Endothelial cell of umbilical vein (primary cell): ENCODE measurements around the gene CTSD.

Experiments
- EZH2 ChIP-seq: IDR thresholded peaks from 2 replicates; pipeline ENCODE4 v1.6.1; 2012; ENCODE audit warnings: borderline replicate concordance, low read depth, mild to moderate bottlenecking, moderate library complexity, low read length, inconsistent platforms; ENCODE audit not compliant: severe bottlenecking
- JUN ChIP-seq: IDR thresholded peaks from 2 replicates; pipeline ENCODE4 v1.6.1; 2011; ENCODE audit warnings: borderline replicate concordance, low read depth; ENCODE audit not compliant: insufficient read length, insufficient read depth
- POLR2A ChIP-seq: IDR thresholded peaks from 2 replicates; pipeline ENCODE4 v1.6.1; 2012; ENCODE audit warnings: low read depth, mild to moderate bottlenecking, control low read depth, low read length
- POLR2AphosphoS5 ChIP-seq: IDR thresholded peaks from 2 replicates; pipeline ENCODE4 v1.6.1; 2012; ENCODE audit warnings: low read depth, mild to moderate bottlenecking, control low read depth, low read length, moderate library complexity; ENCODE audit not compliant: insufficient read depth
- TF ChIP-seq, protein P1 (sequence below), 2 donors: IDR thresholded peaks; 1 replicate in 1 of 2; 2 replicates in 1 of 2; pipeline ENCODE4 v1.5.1; 2011; ENCODE audit warnings: low read length in 2 of 2, mild to moderate bottlenecking in 2 of 2, moderate library complexity in 2 of 2, control low read depth in 1 of 2, inconsistent platforms in 1 of 2, low read depth in 1 of 2; ENCODE audit not compliant: insufficient read depth in 1 of 2; ENCODE audit errors: extremely low read depth in 1 of 2
- TF ChIP-seq, protein P2 (sequence below): IDR thresholded peaks from 2 replicates; pipeline ENCODE4 v1.6.1; 2011; ENCODE audit not compliant: insufficient read depth, insufficient read length

DNA sequence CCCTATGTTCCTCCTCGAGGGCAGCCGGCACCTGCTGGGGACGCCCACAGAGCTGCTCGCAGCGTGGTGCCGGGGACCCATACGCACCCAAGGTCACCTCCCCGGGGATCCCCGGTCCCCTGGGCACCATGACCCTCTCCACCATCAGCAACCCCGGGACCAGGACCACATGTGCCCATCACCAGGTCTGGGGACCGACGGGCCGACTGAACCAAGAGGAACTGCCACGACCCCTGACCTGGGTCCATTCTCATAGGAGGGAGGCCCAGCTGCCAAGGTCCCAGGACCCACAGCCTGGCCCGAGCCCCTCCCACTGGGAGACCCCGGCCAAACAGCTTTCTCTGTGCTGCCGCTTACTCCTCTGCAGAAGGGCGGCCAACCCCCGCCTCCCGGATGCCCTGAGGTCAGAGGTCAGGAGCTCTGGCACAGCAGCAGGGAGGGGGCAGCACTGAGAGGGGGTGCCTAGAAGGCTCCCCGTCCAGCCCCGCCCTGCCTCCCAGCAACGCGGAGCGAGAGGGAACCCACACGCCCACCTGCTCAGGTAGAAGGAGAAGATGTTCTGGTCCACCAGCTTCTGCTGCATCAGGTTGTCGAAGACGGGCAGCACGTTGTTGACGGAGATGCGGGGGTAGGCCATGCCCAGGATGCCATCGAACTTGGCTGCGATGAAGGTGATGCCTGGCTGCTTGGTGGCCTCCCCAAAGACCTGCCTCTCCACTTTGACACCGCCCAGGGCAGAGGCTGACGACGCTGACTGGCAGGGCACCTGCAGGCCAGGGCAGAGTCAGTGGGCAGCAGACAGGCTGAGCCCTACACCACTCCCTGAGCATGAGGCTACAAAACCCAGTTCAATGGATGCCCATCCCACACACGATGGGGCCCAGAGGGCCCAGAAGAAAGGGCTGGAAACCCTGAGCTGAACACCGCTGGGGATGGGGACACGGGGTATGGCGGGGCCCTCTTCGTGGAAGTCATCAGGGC lies 6.6 kb downstream of the CTSD start:
- TF ChIP-seq POLR2A (no peak), POLR2AphosphoS5 (no peak), EZH2 (no peak), JUN (no peak)
- TF ChIP-seq, protein P1, sequence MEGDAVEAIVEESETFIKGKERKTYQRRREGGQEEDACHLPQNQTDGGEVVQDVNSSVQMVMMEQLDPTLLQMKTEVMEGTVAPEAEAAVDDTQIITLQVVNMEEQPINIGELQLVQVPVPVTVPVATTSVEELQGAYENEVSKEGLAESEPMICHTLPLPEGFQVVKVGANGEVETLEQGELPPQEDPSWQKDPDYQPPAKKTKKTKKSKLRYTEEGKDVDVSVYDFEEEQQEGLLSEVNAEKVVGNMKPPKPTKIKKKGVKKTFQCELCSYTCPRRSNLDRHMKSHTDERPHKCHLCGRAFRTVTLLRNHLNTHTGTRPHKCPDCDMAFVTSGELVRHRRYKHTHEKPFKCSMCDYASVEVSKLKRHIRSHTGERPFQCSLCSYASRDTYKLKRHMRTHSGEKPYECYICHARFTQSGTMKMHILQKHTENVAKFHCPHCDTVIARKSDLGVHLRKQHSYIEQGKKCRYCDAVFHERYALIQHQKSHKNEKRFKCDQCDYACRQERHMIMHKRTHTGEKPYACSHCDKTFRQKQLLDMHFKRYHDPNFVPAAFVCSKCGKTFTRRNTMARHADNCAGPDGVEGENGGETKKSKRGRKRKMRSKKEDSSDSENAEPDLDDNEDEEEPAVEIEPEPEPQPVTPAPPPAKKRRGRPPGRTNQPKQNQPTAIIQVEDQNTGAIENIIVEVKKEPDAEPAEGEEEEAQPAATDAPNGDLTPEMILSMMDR (IDR thresholded peaks at IDR 0.05; ENCODE audit: extremely low read depth in 1 of 2, insufficient read depth in 1 of 2, low read depth in 1 of 2, low read length in 2 of 2): no peak
- TF ChIP-seq, protein P2, sequence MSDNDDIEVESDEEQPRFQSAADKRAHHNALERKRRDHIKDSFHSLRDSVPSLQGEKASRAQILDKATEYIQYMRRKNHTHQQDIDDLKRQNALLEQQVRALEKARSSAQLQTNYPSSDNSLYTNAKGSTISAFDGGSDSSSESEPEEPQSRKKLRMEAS: no peak
